Mesenchymal stem cell (in vitro differentiated cells and primary cell): Measurements from ENCODE around the gene ISL1.

Source experiments
- DNase-seq: peaks from one replicate; pipeline ENCODE4 v3.0.0-alpha.2; 2013
- H2AFZ ChIP-seq: one replicate; pipeline ENCODE4 v1.6.1; 2013; ENCODE audit warnings: low read depth, mild to moderate bottlenecking, control low read depth, inconsistent platforms, low read length, moderate library complexity
- H2AK5ac ChIP-seq: 2 replicates; pipeline ENCODE4 v1.6.1; 2013; ENCODE audit warnings: low read length, moderate library complexity, mild to moderate bottlenecking, inconsistent platforms; ENCODE audit not compliant: severe bottlenecking
- H2BK120ac ChIP-seq: one replicate; pipeline ENCODE4 v1.6.1; 2013; ENCODE audit warnings: low read depth, mild to moderate bottlenecking, inconsistent platforms, low read length, moderate library complexity
- H2BK12ac ChIP-seq, 2 experiments: one replicate each; pipeline ENCODE4 v1.6.1; 2013; ENCODE audit warnings: inconsistent platforms in 2 of 2, low read length in 2 of 2, mild to moderate bottlenecking in 2 of 2, moderate library complexity in 2 of 2, control low read depth in 1 of 2
- H2BK15ac ChIP-seq: one replicate; pipeline ENCODE4 v1.6.1; 2013; ENCODE audit warnings: mild to moderate bottlenecking, low read depth, inconsistent platforms; ENCODE audit not compliant: poor library complexity, severe bottlenecking
- H2BK5ac ChIP-seq: 2 replicates; pipeline ENCODE4 v1.6.1; 2013; ENCODE audit warnings: low read depth, mild to moderate bottlenecking, low read length, control low read depth, inconsistent platforms; ENCODE audit not compliant: poor library complexity, severe bottlenecking
- H3K14ac ChIP-seq, 2 experiments: one replicate each; pipeline ENCODE4 v1.6.1; 2013; ENCODE audit warnings: inconsistent platforms in 2 of 2, low read length in 2 of 2, control low read depth in 1 of 2, mild to moderate bottlenecking in 1 of 2, moderate library complexity in 1 of 2
- H3K18ac ChIP-seq, 2 experiments: one replicate each; pipeline ENCODE4 v1.6.1; 2013; ENCODE audit warnings: inconsistent platforms in 2 of 2, low read length in 2 of 2, control low read depth in 1 of 2, low read depth in 1 of 2, mild to moderate bottlenecking in 1 of 2
- H3K23ac ChIP-seq, 2 experiments: one replicate each; pipeline ENCODE4 v1.6.1; 2013; ENCODE audit warnings: inconsistent platforms in 2 of 2, low read length in 2 of 2, mild to moderate bottlenecking in 2 of 2, moderate library complexity in 2 of 2, control low read depth in 1 of 2
- H3K27ac ChIP-seq: 2 replicates; pipeline ENCODE4 v1.5.1; 2013; ENCODE audit warnings: mild to moderate bottlenecking, moderate library complexity, low read length, control low read depth, inconsistent platforms; ENCODE audit not compliant: poor library complexity, severe bottlenecking
- H3K27me3 ChIP-seq, 2 experiments: 2 replicates each; pipeline versions ENCODE4 v1.6.1 to v1.7.0; 2013; ENCODE audit warnings: low read length in 2 of 2, mild to moderate bottlenecking in 2 of 2, moderate library complexity in 2 of 2, control low read depth in 1 of 2, inconsistent platforms in 1 of 2; ENCODE audit not compliant: control insufficient read depth in 1 of 2, insufficient read depth in 1 of 2
- H3K36me3 ChIP-seq, 2 experiments: 2 replicates each; pipeline versions ENCODE4 v1.6.1 to v1.7.0; 2013; ENCODE audit warnings: low read length in 2 of 2, control low read depth in 1 of 2, inconsistent platforms in 1 of 2, low read depth in 1 of 2, mild to moderate bottlenecking in 1 of 2; ENCODE audit not compliant: insufficient read depth in 2 of 2, control insufficient read depth in 1 of 2
- H3K4ac ChIP-seq, 2 experiments: one replicate each; pipeline ENCODE4 v1.6.1; 2013; ENCODE audit warnings: inconsistent platforms in 2 of 2, low read length in 2 of 2, mild to moderate bottlenecking in 2 of 2, moderate library complexity in 2 of 2, control low read depth in 1 of 2, low read depth in 1 of 2
- H3K4me1 ChIP-seq: 2 replicates; pipeline ENCODE4 v1.6.1; 2013; ENCODE audit warnings: low read depth, low read length, control low read depth; ENCODE audit not compliant: control insufficient read depth, insufficient read depth
- H3K4me2 ChIP-seq: 2 replicates; pipeline ENCODE4 v1.6.1; 2013; ENCODE audit warnings: low read length, mild to moderate bottlenecking, inconsistent platforms; ENCODE audit not compliant: poor library complexity, severe bottlenecking
- H3K4me3 ChIP-seq, 2 experiments: 2 replicates each; pipeline versions ENCODE4 v1.5.1 to v1.7.0; 2013; ENCODE audit warnings: low read length in 2 of 2, mild to moderate bottlenecking in 2 of 2, control low read depth in 1 of 2, low read depth in 1 of 2; ENCODE audit not compliant: insufficient read depth in 1 of 2
- H3K79me1 ChIP-seq: replicated peaks from 2 replicates; pipeline ENCODE4 v1.6.1; 2013; ENCODE audit warnings: mild to moderate bottlenecking, control low read depth, low read length, inconsistent platforms; ENCODE audit not compliant: poor library complexity, severe bottlenecking
- H3K9ac ChIP-seq: 2 replicates; pipeline ENCODE4 v1.7.0; 2013; ENCODE audit warnings: mild to moderate bottlenecking, low read length, moderate library complexity
- H3K9me3 ChIP-seq: 2 replicates; pipeline ENCODE4 v1.7.0; 2013; ENCODE audit warnings: mild to moderate bottlenecking, low read length; ENCODE audit not compliant: control insufficient read depth
- H4K8ac ChIP-seq: one replicate; pipeline ENCODE4 v1.6.1; 2013; ENCODE audit warnings: inconsistent platforms, mild to moderate bottlenecking, low read length, moderate library complexity
- H4K91ac ChIP-seq: one replicate; pipeline ENCODE4 v1.6.1; 2013; ENCODE audit warnings: mild to moderate bottlenecking, low read length, inconsistent platforms
- WGBS: methylation state at CpG from one replicate; pipeline ENCODE4 v1.1.7; 2013; ENCODE audit warnings: mixed read lengths; 5-methylcytosine and 5-hydroxymethylcytosine counted together

The ISL1 gene

GRCh38 chr5:51384281-51384840, 1.1 kb downstream of the ISL1 start:
- Histone ChIP-seq H3K27me3 (peaks cover 76 to 93% of the 10 kb centered on the region in 2 experiments), H3K9me3 (no peaks in the 10 kb centered on the region), H3K4ac (no peak overlapping the region), H2BK5ac (no peak overlapping the region), H3K36me3 (no peaks in the 10 kb centered on the region), H3K9ac (no peak overlapping the region), H2BK12ac (no peak overlapping the region), H3K27ac (no peak overlapping the region), H3K18ac (no peak overlapping the region), H4K8ac (no peak overlapping the region), H3K23ac (no peak overlapping the region), H2AK5ac (no peak overlapping the region), H3K14ac (no peak overlapping the region), H2AFZ (no peak overlapping the region), H3K4me3 (no peak overlapping the region), H2BK120ac (no peak overlapping the region), H3K4me1 (peaks cover 16% of the 10 kb centered on the region), H4K91ac (no peak overlapping the region), H3K79me1 (no peaks in the 10 kb centered on the region), H3K4me2 (no peak overlapping the region), H2BK15ac (no peak overlapping the region)
- peak; percentile 50 for DNase-seq
- WGBS = 0% methylated on average over 6 of the region's 12 CpGs

GRCh38 chr5:51385216-51385615, 2.0 kb downstream of the ISL1 start:
- H2BK12ac ChIP-seq = no peak overlapping the region
- no peak for DNase-seq
- WGBS = 0% methylated on average over 1 of the region's 5 CpGs

GRCh38 chr5:51386916-51387883, 4.0 kb downstream of the ISL1 start:
- H4K91ac ChIP-seq = peak overlapping the region; percentile 67
- peak overlapping the region; percentile 46 for H2AFZ ChIP-seq
- H3K4me1 ChIP-seq = peaks cover 25% of the 10 kb centered on the region
- no peaks in the 10 kb centered on the region for H3K9me3 ChIP-seq
- H3K79me1 ChIP-seq = no peaks in the 10 kb centered on the region
- H3K14ac ChIP-seq = peak overlapping the region in 1 of 2 experiments; percentile 89
- peak overlapping the region; percentile 64 for H2BK120ac ChIP-seq
- no peak overlapping the region for H3K27ac ChIP-seq
- H3K4me3 ChIP-seq = peak overlapping the region in 1 of 2 experiments; percentile 65
- WGBS = 9% methylated on average over 34 of the region's 38 CpGs
- H2BK12ac ChIP-seq = peak overlapping the region; percentile 29 to 92
- no peak overlapping the region for H2BK15ac ChIP-seq
- peak; percentile 54 for DNase-seq
- H3K9ac ChIP-seq = no peak overlapping the region
- H4K8ac ChIP-seq = peak overlapping the region; percentile 79
- H3K27me3 ChIP-seq = peaks cover 80 to 92% of the 10 kb centered on the region in 2 experiments
- H3K18ac ChIP-seq = peak overlapping the region; percentile 64 to 89
- peak overlapping the region in 1 of 2 experiments; percentile 46 for H3K23ac ChIP-seq
- H2AK5ac ChIP-seq = no peak overlapping the region
- no peak overlapping the region for H2BK5ac ChIP-seq
- H3K4ac ChIP-seq = peak overlapping the region; percentile 59 to 73
- no peak overlapping the region for H3K4me2 ChIP-seq
- H3K36me3 ChIP-seq = no peaks in the 10 kb centered on the region

More at GRCh38 chr5:51385216-51385615, 2.0 kb downstream of the ISL1 start:
- H3K4me2 ChIP-seq = no peak overlapping the region
- no peak overlapping the region for H2BK15ac ChIP-seq
- H3K4ac ChIP-seq = no peak overlapping the region
- H3K79me1 ChIP-seq = no peaks in the 10 kb centered on the region
- H3K9ac ChIP-seq = no peak overlapping the region
- H3K27me3 ChIP-seq = peaks cover 81 to 92% of the 10 kb centered on the region in 2 experiments
- no peak overlapping the region for H2AK5ac ChIP-seq
- no peak overlapping the region for H2BK5ac ChIP-seq
- H3K4me1 ChIP-seq = peaks cover 24% of the 10 kb centered on the region
- no peak overlapping the region for H3K23ac ChIP-seq
- no peak overlapping the region for H2BK120ac ChIP-seq
- H3K27ac ChIP-seq = no peak overlapping the region
- H3K18ac ChIP-seq = no peak overlapping the region
- H3K14ac ChIP-seq = no peak overlapping the region
- no peaks in the 10 kb centered on the region for H3K9me3 ChIP-seq
- H3K4me3 ChIP-seq = no peak overlapping the region
- no peak overlapping the region for H4K8ac ChIP-seq
- H2AFZ ChIP-seq = no peak overlapping the region
- no peaks in the 10 kb centered on the region for H3K36me3 ChIP-seq
- no peak overlapping the region for H4K91ac ChIP-seq

GRCh38 chr5:51387884-51388275, 4.6 kb downstream of the ISL1 start:
- H3K9ac ChIP-seq = no peak overlapping the region
- no peak overlapping the region for H2BK120ac ChIP-seq
- no peaks in the 10 kb centered on the region for H3K9me3 ChIP-seq
- DNase-seq = no peak
- no peak overlapping the region for H3K4me3 ChIP-seq
- H3K79me1 ChIP-seq = no peaks in the 10 kb centered on the region
- H3K23ac ChIP-seq = peak overlapping the region in 1 of 2 experiments; percentile 46
- 31% methylated on average over 9 of the region's 10 CpGs for WGBS
- peak overlapping the region; percentile 79 for H4K8ac ChIP-seq
- peaks cover 80 to 92% of the 10 kb centered on the region in 2 experiments for H3K27me3 ChIP-seq
- H3K4ac ChIP-seq = peak overlapping the region; percentile 10 to 59
- H2BK12ac ChIP-seq = peak overlapping the region; percentile 29 to 92
- H3K4me2 ChIP-seq = no peak overlapping the region
- H3K4me1 ChIP-seq = peaks cover 20% of the 10 kb centered on the region
- no peak overlapping the region for H2AFZ ChIP-seq
- H2BK5ac ChIP-seq = no peak overlapping the region
- H3K36me3 ChIP-seq = no peaks in the 10 kb centered on the region
- H2AK5ac ChIP-seq = no peak overlapping the region
- peak overlapping the region in 1 of 2 experiments; percentile 89 for H3K14ac ChIP-seq
- no peak overlapping the region for H3K27ac ChIP-seq
- peak overlapping the region; percentile 64 to 89 for H3K18ac ChIP-seq
- peak overlapping the region; percentile 67 for H4K91ac ChIP-seq
- no peak overlapping the region for H2BK15ac ChIP-seq
